Loucy (cell line): ENCODE data around the gene SPACA9.

Source experiments
- EZH2phosphoT487 ChIP-seq: fragments of 200-600 bp; IDR thresholded peaks from 2 replicates; pipeline ENCODE4 v1.6.1; 2018; ENCODE audit warnings: antibody characterized with exemption, mild to moderate bottlenecking, moderate library complexity, borderline replicate concordance
- TF ChIP-seq, protein P1 (sequence below): fragments of 200-600 bp; sonication (generic); conservative IDR thresholded peaks from 2 replicates; pipeline ENCODE4 v1.5.1; 2014; ENCODE audit warnings: mild to moderate bottlenecking, antibody characterized with exemption, low read length

- TF ChIP-seq, protein P1, sequence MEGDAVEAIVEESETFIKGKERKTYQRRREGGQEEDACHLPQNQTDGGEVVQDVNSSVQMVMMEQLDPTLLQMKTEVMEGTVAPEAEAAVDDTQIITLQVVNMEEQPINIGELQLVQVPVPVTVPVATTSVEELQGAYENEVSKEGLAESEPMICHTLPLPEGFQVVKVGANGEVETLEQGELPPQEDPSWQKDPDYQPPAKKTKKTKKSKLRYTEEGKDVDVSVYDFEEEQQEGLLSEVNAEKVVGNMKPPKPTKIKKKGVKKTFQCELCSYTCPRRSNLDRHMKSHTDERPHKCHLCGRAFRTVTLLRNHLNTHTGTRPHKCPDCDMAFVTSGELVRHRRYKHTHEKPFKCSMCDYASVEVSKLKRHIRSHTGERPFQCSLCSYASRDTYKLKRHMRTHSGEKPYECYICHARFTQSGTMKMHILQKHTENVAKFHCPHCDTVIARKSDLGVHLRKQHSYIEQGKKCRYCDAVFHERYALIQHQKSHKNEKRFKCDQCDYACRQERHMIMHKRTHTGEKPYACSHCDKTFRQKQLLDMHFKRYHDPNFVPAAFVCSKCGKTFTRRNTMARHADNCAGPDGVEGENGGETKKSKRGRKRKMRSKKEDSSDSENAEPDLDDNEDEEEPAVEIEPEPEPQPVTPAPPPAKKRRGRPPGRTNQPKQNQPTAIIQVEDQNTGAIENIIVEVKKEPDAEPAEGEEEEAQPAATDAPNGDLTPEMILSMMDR = no peak
- no peak for TF ChIP-seq EZH2phosphoT487
Observed at GRCh38 chr9:132937463-132937901, 58.8 kb downstream of the SPACA9 start.
